Memory B cell (primary cell): ENCODE data around the gene PARP8.
"Not testable (repeated sequence)": the region's sequence is repeated elsewhere in the genome, so short reads cannot be mapped to it uniquely, and the experiment has no call there.

Source experiments
- ATAC-seq: fragments of 150-1000 bp; cut with Tn5 transposase; 2 replicates; pipeline ENCODE4 v1.10.0; 2021; ENCODE audit warnings: low read depth, mild to moderate bottlenecking, moderate library complexity
- DNase-seq, 2 donors: peaks; one replicate each; pipeline ENCODE4 v3.0.0; 2022; ENCODE audit warnings: low spot score in 2 of 2
- H3K27ac Mint-ChIP-seq: one replicate; pipeline ENCODE4 v1.8.0; 2022; ENCODE audit warnings: mild to moderate bottlenecking, moderate library complexity, mixed read lengths
- H3K27me3 Mint-ChIP-seq: one replicate; pipeline ENCODE4 v1.8.0; 2022; ENCODE audit warnings: mixed read lengths
- H3K36me3 Mint-ChIP-seq: one replicate; pipeline ENCODE4 v1.8.0; 2022; ENCODE audit warnings: mild to moderate bottlenecking, mixed read lengths
- H3K4me1 Mint-ChIP-seq: one replicate; pipeline ENCODE4 v1.8.0; 2022; ENCODE audit warnings: mixed read lengths
- H3K4me3 Mint-ChIP-seq: one replicate; pipeline ENCODE4 v1.8.0; 2022; ENCODE audit warnings: mild to moderate bottlenecking, moderate library complexity, mixed read lengths
- H3K9me3 Mint-ChIP-seq: one replicate; pipeline ENCODE4 v1.8.0; 2022; ENCODE audit warnings: mixed read lengths

Gene PARP8

GRCh38 chr5:50667023-50667652 is 701 bp downstream of the PARP8 start:
- no peaks in the 10 kb centered on the region for H3K27me3 Mint-ChIP-seq
- no peaks in the 10 kb centered on the region for H3K9me3 Mint-ChIP-seq
- peak overlapping the region; percentile 94 for H3K4me3 Mint-ChIP-seq
- no peak for DNase-seq
- peak; percentile 30 for ATAC-seq
- H3K27ac Mint-ChIP-seq = peak overlapping the region; percentile 98
- H3K36me3 Mint-ChIP-seq = peaks cover 2% of the 10 kb centered on the region
- peaks cover 26% of the 10 kb centered on the region for H3K4me1 Mint-ChIP-seq

GRCh38 chr5:50667653-50668595 is 1.5 kb downstream of the PARP8 start:
- DNase-seq (peak; percentile 88 to 95), ATAC-seq (peak; percentile 75)
- H3K4me1 Mint-ChIP-seq = peaks cover 32% of the 10 kb centered on the region
- H3K27ac Mint-ChIP-seq = peak overlapping the region; percentile 98
- H3K9me3 Mint-ChIP-seq = no peaks in the 10 kb centered on the region
- peak overlapping the region; percentile 94 for H3K4me3 Mint-ChIP-seq
- H3K27me3 Mint-ChIP-seq = no peaks in the 10 kb centered on the region
- H3K36me3 Mint-ChIP-seq = peaks cover 7% of the 10 kb centered on the region

DNA sequence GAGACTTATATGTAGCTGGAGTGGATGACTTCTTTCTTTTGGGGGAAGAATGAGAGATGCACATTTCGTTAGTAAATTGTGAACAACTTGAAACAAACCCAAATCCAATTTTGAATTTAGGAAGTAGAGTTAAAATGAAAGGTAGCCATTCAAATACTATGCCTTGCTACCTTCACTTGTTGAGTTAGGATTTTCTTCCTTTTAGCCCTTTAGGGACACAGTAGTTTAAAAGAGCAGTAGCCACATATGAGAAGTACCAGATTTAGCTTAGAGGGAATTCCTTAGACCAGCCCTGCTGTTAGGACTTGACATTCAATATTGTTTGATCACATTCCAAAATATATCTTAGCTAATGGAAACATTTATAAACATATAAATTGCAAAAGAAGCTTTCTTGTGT is 2.2 kb downstream of the PARP8 start:
- H3K4me3 Mint-ChIP-seq = peak overlapping the region; percentile 94
- not testable (repeated sequence) for H3K9me3 Mint-ChIP-seq, H3K27me3 Mint-ChIP-seq, DNase-seq, H3K36me3 Mint-ChIP-seq, ATAC-seq
- peaks cover 35% of the 10 kb centered on the region for H3K4me1 Mint-ChIP-seq
- peak overlapping the region; percentile 98 for H3K27ac Mint-ChIP-seq

DNA sequence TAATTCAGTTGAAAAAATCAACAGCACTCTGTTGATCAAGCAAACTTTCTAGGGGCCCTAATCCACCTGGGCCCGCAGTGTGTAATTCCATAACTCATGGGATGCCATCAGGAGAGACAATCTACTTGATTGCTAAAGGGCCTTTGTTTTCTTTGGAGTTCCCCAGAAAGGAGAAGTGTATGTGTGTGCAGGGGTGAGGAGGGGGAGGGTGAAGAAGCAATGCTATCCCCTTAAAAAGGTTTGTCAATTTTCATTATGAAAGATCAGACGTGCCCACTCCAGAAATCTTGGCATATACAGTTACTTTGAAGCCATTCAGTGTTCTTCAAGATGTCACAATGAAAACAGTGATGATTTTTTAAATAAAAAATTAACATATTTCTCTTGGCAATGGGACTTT is 6.2 kb downstream of the PARP8 start:
- peak overlapping the region; percentile 79 for H3K27ac Mint-ChIP-seq

DNA sequence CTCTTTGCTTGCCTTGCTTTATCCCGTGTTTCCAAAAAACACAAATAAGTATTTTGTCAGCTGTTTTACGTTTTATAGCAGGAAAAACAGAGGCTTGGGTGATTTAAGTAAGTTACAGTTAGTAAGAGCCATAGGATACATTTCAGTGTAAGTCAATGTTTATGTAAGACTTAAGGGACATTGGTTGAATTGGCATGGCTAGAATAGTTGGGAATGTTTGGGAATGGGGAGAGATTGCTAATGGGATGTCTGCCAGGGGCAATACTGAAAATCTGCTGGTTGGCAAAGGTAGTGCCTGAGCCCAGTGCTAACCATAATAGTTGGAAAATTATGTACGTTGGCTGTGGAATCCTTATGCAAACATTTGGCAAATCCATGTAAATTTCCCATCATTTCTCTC is 7.0 kb downstream of the PARP8 start:
- H3K4me3 Mint-ChIP-seq, H3K27me3 Mint-ChIP-seq, ATAC-seq: not testable (repeated sequence)

More for the DNA sequence above, 6.2 kb downstream of the PARP8 start:
- Mint-ChIP-seq H3K4me3 (no peak overlapping the region), H3K36me3 (peaks cover 19% of the 10 kb centered on the region), H3K27me3 (no peaks in the 10 kb centered on the region), H3K9me3 (no peaks in the 10 kb centered on the region), H3K4me1 (peaks cover 38% of the 10 kb centered on the region)
- DNase-seq (no peak), ATAC-seq (no peak)

GRCh38 chr5:50675385-50675784 is 8.9 kb downstream of the PARP8 start:
- H3K36me3 Mint-ChIP-seq = peaks cover 19% of the 10 kb centered on the region
- H3K4me1 Mint-ChIP-seq = peaks cover 30% of the 10 kb centered on the region
- DNase-seq (no peak), ATAC-seq (no peak)
- no peaks in the 10 kb centered on the region for H3K9me3 Mint-ChIP-seq
- H3K27me3 Mint-ChIP-seq = no peaks in the 10 kb centered on the region
- H3K4me3 Mint-ChIP-seq = no peak overlapping the region
- no peak overlapping the region for H3K27ac Mint-ChIP-seq

More for the DNA sequence above, 7.0 kb downstream of the PARP8 start:
- peaks cover 19% of the 10 kb centered on the region for H3K36me3 Mint-ChIP-seq
- H3K27ac Mint-ChIP-seq, H3K9me3 Mint-ChIP-seq, DNase-seq: not testable (repeated sequence)
- peaks cover 35% of the 10 kb centered on the region for H3K4me1 Mint-ChIP-seq

DNA sequence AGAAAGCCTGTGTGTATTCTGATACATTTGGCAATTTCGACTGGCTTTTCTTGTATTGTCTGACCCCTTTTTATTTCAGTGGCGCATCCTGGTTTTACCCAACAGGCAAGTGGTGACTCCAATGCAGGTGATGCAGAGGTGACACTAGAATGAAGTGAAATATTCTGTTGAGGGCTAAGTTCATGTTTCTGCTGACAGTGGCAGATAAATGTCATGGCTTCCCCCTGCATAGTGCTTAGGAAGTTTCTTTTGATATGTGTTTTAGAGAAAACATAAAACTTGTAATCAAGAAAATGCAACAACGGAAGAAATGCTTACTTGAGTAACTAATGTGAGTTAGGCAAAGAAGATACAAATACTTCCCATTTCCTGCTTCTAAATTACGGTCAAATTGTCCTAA is 13.1 kb downstream of the PARP8 start:
- H3K4me1 Mint-ChIP-seq = peaks cover 21% of the 10 kb centered on the region
- not testable (repeated sequence) for H3K27ac Mint-ChIP-seq, H3K27me3 Mint-ChIP-seq, H3K9me3 Mint-ChIP-seq, ATAC-seq, H3K36me3 Mint-ChIP-seq, H3K4me3 Mint-ChIP-seq, DNase-seq

- H3K36me3 Mint-ChIP-seq = peaks cover 32% of the 10 kb centered on the region
- DNase-seq = no peak
- H3K27ac Mint-ChIP-seq = peak overlapping the region; percentile 45
- no peak overlapping the region for H3K4me3 Mint-ChIP-seq
- peak; percentile 34 for ATAC-seq
- peaks cover 4% of the 10 kb centered on the region for H3K9me3 Mint-ChIP-seq
- peaks cover 43% of the 10 kb centered on the region for H3K4me1 Mint-ChIP-seq
- no peaks in the 10 kb centered on the region for H3K27me3 Mint-ChIP-seq
Observed at GRCh38 chr5:50684721-50685120, 18.3 kb downstream of the PARP8 start.

DNA sequence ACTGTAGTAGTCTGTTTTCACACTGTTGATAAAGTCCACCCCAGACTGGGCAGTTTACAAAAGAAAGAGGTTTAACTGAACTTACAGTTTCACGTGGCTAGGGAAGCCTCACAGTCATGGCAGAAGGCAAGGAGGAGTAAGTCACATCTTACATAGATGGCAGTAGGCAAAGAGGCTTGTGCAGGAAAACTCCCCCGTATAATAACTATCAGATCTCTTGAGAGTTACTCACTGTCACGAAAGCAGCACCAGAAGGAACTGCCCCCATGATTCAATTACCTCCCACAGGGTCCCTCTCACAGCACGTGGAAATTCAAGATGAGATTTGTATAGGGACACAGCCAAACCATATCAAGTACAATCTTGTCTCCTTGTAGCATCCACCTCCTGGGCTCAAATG is 21.1 kb downstream of the PARP8 start:
- peaks cover 39% of the 10 kb centered on the region for H3K4me1 Mint-ChIP-seq
- no peak overlapping the region for H3K4me3 Mint-ChIP-seq
- peaks cover 4% of the 10 kb centered on the region for H3K9me3 Mint-ChIP-seq
- H3K36me3 Mint-ChIP-seq = peaks cover 35% of the 10 kb centered on the region
- H3K27me3 Mint-ChIP-seq = no peaks in the 10 kb centered on the region
- DNase-seq (no peak), ATAC-seq (no peak)
- peak overlapping the region; percentile 18 for H3K27ac Mint-ChIP-seq

- H3K9me3 Mint-ChIP-seq = peaks cover 2% of the 10 kb centered on the region
- no peak for ATAC-seq
Observed at GRCh38 chr5:50691399-50692016, 25.1 kb downstream of the PARP8 start.

DNA sequence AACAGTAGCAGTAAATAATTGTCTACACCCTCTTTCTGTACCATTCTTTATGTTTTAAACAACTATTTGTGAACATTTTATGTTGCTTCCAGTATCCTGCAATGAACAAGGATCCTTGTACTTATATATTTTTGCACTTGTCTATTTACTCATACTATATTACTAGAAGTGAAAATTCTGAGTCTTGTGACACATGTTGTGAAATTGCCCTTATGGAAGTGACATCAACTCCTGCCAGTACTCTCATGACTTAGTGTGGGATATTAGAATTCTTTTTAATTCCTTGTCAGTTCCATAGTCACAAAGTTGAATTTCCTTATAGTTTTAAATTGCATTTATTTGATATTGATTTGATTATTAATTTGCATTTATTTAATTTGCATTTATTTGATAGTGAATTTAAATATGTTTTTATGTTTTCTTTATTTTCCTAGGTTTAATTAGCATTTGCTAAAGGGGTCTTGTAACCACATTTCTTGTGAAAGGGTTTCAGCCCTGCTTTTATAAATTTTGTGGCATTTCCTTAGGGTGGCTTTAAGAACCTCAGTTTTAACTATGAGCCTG is 27.7 kb downstream of the PARP8 start:
- H3K4me3 Mint-ChIP-seq = no peak overlapping the region
- peaks cover 14% of the 10 kb centered on the region for H3K36me3 Mint-ChIP-seq
- ATAC-seq (no peak), DNase-seq (no peak)
- no peak overlapping the region for H3K27ac Mint-ChIP-seq
- no peaks in the 10 kb centered on the region for H3K9me3 Mint-ChIP-seq
- peaks cover 20% of the 10 kb centered on the region for H3K4me1 Mint-ChIP-seq
- H3K27me3 Mint-ChIP-seq = no peaks in the 10 kb centered on the region

More at GRCh38 chr5:50691399-50692016, 25.1 kb downstream of the PARP8 start:
- no peaks in the 10 kb centered on the region for H3K27me3 Mint-ChIP-seq
- no peak overlapping the region for H3K27ac Mint-ChIP-seq
- H3K4me1 Mint-ChIP-seq = peaks cover 28% of the 10 kb centered on the region
- H3K4me3 Mint-ChIP-seq = no peak overlapping the region
- peaks cover 23% of the 10 kb centered on the region for H3K36me3 Mint-ChIP-seq
- DNase-seq = no peak

DNA sequence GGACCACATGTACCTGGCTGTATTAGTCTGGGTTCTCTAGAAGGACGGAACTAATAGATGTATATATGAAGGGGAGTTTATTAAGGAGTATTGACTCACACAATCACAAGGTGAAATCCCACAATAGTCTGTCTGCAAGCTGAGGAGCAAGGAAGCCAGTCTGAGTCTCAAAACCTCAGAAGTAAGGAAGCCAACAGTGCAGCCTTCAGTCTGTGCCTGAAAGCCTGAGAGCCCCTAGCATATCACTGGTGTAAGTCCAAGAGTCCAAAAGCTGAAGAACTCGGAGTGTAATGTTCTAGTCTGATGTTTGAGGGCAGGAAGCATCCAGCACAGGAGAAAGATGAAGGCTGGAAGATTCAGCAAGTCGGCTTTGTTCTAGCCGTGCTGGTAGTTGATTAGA is 28.2 kb downstream of the PARP8 start:
- not testable (repeated sequence) for H3K4me3 Mint-ChIP-seq, H3K9me3 Mint-ChIP-seq, H3K27ac Mint-ChIP-seq, H3K27me3 Mint-ChIP-seq, DNase-seq, ATAC-seq
- Mint-ChIP-seq H3K36me3 (peaks cover 16% of the 10 kb centered on the region), H3K4me1 (peaks cover 18% of the 10 kb centered on the region)

- H3K27ac Mint-ChIP-seq = no peak overlapping the region
- DNase-seq (no peak), ATAC-seq (peak; percentile 45)
- no peaks in the 10 kb centered on the region for H3K27me3 Mint-ChIP-seq
- peaks cover 1% of the 10 kb centered on the region for H3K9me3 Mint-ChIP-seq
- no peak overlapping the region for H3K4me3 Mint-ChIP-seq
- H3K36me3 Mint-ChIP-seq = peaks cover 13% of the 10 kb centered on the region
- peaks cover 15% of the 10 kb centered on the region for H3K4me1 Mint-ChIP-seq
Observed at GRCh38 chr5:50697739-50698138, 31.3 kb downstream of the PARP8 start.

GRCh38 chr5:50699737-50700136 is 33.3 kb downstream of the PARP8 start:
- Mint-ChIP-seq H3K27ac (no peak overlapping the region), H3K27me3 (no peaks in the 10 kb centered on the region), H3K4me3 (no peak overlapping the region), H3K9me3 (peaks cover 2% of the 10 kb centered on the region), H3K36me3 (peaks cover 13% of the 10 kb centered on the region), H3K4me1 (peaks cover 16% of the 10 kb centered on the region)
- no peak for ATAC-seq
- DNase-seq = no peak
